HG03558 (cell line): ENCODE results near the gene TANGO6.
"Not testable (repeated sequence)": the region's sequence is repeated elsewhere in the genome, so short reads cannot be mapped to it uniquely, and the experiment has no call there.

Experiments
- ATAC-seq: cut with Tn5 transposase; IDR thresholded peaks from one replicate; pipeline ENCODE4 v1.9.1; 2021; ENCODE audit warnings: moderate number of reproducible peaks; ENCODE audit not compliant: unreplicated experiment; ENCODE audit errors: extremely low read depth

Gene TANGO6

DNA sequence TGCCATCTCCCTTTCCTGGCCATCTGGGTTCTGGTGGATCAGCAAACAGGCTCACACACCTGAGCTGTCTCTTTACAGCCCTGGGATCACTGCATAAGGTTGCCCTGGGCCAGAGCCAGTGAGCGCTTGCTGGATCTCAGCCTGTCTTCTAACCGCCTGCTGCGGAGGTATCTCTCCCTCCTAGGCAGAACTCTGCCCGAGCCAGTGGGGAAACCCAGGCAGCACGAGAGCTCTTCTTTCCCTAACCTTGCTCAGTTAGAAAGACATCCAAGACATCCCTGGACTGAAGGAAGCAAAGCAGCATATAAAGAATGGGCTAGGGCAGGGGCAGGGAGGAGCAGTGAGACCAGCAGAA, 268.5 kb downstream of the TANGO6 start:
- ATAC-seq: no peak

- ATAC-seq: no peak
These were observed 269.2 kb downstream of the TANGO6 start for GRCh38 chr16:69112285-69113129.

GRCh38 chr16:69113216-69113615, 269.9 kb downstream of the TANGO6 start:
- no peak for ATAC-seq

DNA sequence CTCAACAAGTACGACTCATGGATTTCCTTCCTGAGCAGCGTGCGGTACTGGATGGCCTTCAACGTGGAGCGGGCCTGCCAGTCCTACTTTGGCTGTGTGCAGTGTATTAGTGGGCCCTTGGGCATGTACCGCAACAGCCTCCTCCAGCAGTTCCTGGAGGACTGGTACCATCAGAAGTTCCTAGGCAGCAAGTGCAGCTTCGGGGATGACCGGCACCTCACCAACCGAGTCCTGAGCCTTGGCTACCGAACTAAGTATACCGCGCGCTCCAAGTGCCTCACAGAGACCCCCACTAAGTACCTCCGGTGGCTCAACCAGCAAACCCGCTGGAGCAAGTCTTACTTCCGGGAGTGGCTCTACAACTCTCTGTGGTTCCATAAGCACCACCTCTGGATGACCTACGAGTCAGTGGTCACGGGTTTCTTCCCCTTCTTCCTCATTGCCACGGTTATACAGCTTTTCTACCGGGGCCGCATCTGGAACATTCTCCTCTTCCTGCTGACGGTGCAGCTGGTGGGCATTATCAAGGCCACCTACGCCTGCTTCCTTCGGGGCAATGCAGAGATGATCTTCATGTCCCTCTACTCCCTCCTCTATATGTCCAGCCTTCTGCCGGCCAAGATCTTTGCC, 271.1 kb downstream of the TANGO6 start:
- no peak for ATAC-seq

- no peak for ATAC-seq
These were observed 271.6 kb downstream of the TANGO6 start for GRCh38 chr16:69114976-69115355.

- ATAC-seq: no peak
These were observed 272.0 kb downstream of the TANGO6 start for GRCh38 chr16:69115361-69115760.

DNA sequence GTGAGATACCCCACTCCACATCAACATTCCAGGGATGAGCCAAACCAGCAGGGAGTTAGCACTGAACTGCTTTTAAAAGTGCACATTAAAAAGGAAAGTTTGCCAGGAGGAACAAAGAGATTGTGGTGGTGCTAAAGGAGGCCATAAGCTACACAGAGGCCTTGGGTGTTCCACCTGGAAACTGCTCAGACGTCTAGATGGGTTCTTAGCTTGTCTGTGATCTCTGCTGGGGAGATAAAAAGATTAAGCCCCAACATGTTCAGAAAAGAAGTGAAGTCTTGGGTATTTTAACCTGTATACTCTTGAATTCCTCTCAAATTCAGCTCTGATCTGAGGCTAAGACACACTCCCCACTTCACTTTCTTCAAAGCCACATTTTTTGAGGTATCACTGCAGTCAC, 272.5 kb downstream of the TANGO6 start:
- ATAC-seq: no peak

GRCh38 chr16:69116256-69116875, 273.0 kb downstream of the TANGO6 start:
- no peak for ATAC-seq

- ATAC-seq: no peak
These were observed 273.6 kb downstream of the TANGO6 start for GRCh38 chr16:69116906-69117305.

- no peak for ATAC-seq
These were observed 275.1 kb downstream of the TANGO6 start for GRCh38 chr16:69118468-69118867.

DNA sequence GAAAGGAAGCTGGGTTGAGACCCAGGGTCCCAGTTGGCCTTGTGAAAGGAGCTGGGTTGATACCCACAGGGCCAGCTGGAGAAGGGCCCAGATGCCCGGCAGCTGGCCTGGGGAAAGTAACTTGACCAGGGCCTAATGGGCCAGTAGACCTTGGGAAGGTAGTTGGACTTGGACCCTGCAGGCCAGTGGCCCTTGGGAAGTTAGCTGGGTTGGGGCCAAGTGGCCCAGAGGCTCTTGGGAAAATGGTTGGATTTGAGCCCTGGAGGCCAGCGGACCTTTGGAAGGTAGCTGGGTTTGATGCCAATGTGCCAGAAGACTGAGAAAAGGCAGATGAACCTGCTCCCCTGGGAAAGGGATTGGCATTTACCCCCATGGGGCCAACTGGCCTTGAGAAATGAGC, 275.7 kb downstream of the TANGO6 start:
- no peak for ATAC-seq

DNA sequence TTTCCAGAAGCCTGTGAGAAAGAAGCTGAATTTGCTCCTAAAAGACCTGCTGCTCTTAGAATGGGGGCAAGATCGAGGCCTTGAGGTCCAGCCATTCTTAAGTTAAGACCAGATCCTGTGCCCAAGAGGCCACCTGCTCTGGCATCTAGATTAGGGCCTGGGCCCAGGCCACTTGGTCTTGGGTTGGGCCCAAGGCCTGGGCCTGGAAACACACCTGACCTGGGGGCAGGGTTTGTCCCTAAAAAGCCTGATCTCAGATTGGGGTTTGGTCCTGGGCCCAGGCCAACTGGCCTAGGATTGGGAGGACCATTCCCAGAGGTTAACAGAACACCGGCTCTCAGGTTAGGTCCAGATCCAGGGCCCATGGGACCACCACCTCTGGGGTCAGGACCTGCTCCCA, 276.2 kb downstream of the TANGO6 start:
- no peak for ATAC-seq

DNA sequence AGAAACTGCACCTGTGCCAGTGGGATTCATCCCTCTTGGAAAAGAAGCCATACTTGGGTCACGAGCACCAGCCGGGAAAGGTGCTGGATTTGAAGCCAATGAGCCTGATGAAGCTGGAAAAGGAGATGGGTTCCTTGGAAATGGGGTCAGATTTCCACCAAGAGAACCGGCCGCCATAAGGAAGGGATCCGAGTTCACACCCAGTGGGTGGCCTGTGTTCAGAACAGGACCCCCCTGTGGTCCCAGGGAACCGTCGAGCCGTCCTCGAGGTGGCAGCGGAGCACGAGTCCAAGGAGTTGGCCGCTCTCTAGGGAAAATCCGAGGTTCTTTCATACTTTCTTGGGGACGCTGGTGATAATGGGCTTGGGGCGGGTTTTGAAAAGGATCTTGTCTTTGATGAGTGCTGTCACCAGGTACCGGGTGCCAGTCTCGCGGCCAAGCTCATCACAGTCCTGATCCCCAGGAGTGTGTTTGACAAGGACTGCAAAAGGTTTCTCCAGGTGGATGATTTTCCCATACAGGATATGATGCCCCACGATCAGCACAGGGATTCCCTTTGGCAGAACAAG, 276.8 kb downstream of the TANGO6 start:
- no peak for ATAC-seq

- no peak for ATAC-seq
These were observed 280.6 kb downstream of the TANGO6 start for GRCh38 chr16:69123910-69124309.

DNA sequence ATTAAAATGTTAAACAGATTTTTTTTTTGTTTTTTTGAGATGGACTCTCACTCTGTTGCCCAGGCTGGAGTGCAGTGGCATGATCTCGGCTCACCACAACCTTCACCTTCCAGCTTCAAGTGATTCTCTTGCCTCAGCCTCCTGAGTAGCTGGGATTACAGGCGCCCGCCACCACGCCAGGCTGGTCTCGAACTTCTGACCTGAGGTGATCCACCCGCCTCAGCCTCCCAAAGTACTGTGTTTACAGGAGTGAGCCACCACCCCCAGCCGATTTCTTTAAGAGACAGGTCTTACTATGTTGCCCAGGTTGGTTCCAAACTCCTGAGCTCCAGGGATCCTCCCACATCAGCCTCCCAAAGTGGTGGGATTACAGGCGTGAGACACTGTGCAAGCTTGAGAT, 281.1 kb downstream of the TANGO6 start:
- ATAC-seq: not testable (repeated sequence)

- not testable (repeated sequence) for ATAC-seq
These were observed 281.6 kb downstream of the TANGO6 start for GRCh38 chr16:69124961-69125360.

DNA sequence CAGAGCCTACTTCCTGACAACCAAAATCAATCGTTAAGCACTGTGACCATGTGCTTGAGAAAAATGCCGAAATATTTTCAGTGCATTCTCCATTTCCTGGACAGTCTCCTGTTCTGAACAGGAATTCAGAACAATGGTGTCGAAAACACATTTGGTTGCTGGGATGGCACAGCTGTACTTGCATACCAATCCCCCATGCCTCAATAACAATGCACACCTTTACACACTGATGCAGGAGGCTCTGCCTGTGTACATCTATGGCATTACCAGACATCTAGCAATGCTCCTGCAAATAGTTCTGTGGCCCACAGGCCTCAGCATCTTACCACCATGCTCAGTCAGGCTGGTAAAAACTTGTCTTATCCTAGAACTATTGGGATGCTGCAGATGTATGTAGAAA, 282.9 kb downstream of the TANGO6 start:
- no peak for ATAC-seq

- ATAC-seq: not testable (repeated sequence)
These were observed 283.5 kb downstream of the TANGO6 start for GRCh38 chr16:69126801-69127200.

- no peak for ATAC-seq
These were observed 284.7 kb downstream of the TANGO6 start for GRCh38 chr16:69127966-69128510.

DNA sequence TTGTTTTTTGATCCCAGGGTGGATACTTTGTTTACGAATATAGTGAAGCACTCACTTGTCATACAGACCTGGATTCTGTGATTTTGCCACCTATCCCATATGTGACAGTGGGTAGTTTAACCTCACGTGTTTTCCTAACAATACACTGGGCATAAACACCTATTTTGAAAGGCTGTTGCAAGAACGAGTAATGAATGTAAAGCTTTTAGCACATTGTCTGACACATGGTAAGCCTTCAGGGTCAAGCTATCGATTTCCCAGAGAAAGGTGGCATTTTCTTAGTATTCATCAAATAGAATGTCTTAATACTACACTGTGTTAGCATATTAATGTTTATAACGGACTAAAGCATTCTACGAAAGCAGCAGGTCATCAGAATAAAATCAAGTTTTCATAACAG, 287.1 kb downstream of the TANGO6 start:
- ATAC-seq: no peak
